ENCODE measurements around the gene SLC12A1. TPM values are rescaled to one million over a fixed set of nuclear protein-coding genes. Genes with fewer than 3 reads are reported as not detected.

Gene SLC12A1
- total RNA-seq, 4 donors from 2014 or later, result not detected

- Histone ChIP-seq H3K4me3 (peak overlapping the region in 3 of 4 donors; percentile 41 to 74 (median 71)), H3K36me3 (no peaks in the 10 kb centered on the region)
- TF ChIP-seq POLR2AphosphoS5 (IDR thresholded peaks at IDR 0.05) (no peak), EP300 (IDR thresholded peaks at IDR 0.05; ENCODE audit: low read depth) (no peak), POLR2A (IDR thresholded peaks at IDR 0.05) (no peak), CTCF (IDR thresholded peaks at IDR 0.05) (no peak)
These were observed 27.5 kb upstream of the SLC12A1 start for GRCh38 chr15:48178648-48178931.

GRCh38 chr15:48182749-48183148, 23.4 kb upstream of the SLC12A1 start:
- no peak overlapping the region for H3K27ac ChIP-seq
- no peaks in the 10 kb centered on the region for H3K9me3 ChIP-seq
- H3K36me3 ChIP-seq, result no peaks in the 10 kb centered on the region
- peaks cover 0 to 8% (median 0%) of the 10 kb centered on the region in 4 donors for H3K4me1 ChIP-seq
- TF ChIP-seq EP300 (IDR thresholded peaks at IDR 0.05; ENCODE audit: low read depth), result no peak
- no peak for TF ChIP-seq POLR2A (IDR thresholded peaks at IDR 0.05)
- TF ChIP-seq CTCF (IDR thresholded peaks at IDR 0.05), result no peak
- TF ChIP-seq POLR2AphosphoS5 (IDR thresholded peaks at IDR 0.05), result no peak
- in situ Hi-C loops (cut with MboI; ENCODE audit: low pct_ligation_motif_present in 1 of 4, low pct_unique_long_range_greater_than_20kb in 1 of 4, low sequenced_read_pairs in 3 of 4), result no loop called here
- no peaks in the 10 kb centered on the region for H3K27me3 ChIP-seq
- 54 to 70% methylated on average over 1 to 2 of the region's 2 CpGs for WGBS, 2 donors (ENCODE audit: low coverage in 1 of 2)
- DNase-seq, result no peak
- H3K4me3 ChIP-seq, result no peak overlapping the region
- intact Hi-C loops (cut with DNase I; ENCODE audit: low total_unique reads), result no loop called here

More at GRCh38 chr15:48178648-48178931, 27.5 kb upstream of the SLC12A1 start:
- peak overlapping the region in 1 of 4 donors; percentile 86 for H3K27ac ChIP-seq
- DNase-seq, result no peak
- peaks cover 0 to 11% (median 6%) of the 10 kb centered on the region in 4 donors for H3K4me1 ChIP-seq
- H3K9me3 ChIP-seq, result no peaks in the 10 kb centered on the region
- intact Hi-C loops (cut with DNase I; ENCODE audit: low total_unique reads), result no loop called here
- no peaks in the 10 kb centered on the region for H3K27me3 ChIP-seq
- 89% methylated on average over 1 of the region's 1 CpG; no CpG with 5 or more reads in 1 of the 2 donors for WGBS, 2 donors (ENCODE audit: low coverage in 1 of 2)
- in situ Hi-C loops (cut with MboI; ENCODE audit: low pct_ligation_motif_present in 1 of 4, low pct_unique_long_range_greater_than_20kb in 1 of 4, low sequenced_read_pairs in 3 of 4), result no loop called here

- DNase-seq, result no peak
- Histone ChIP-seq H3K4me3 (no peak overlapping the region), H3K27me3 (peaks cover 4% of the 10 kb centered on the region), H3K4me1 (peaks cover 0 to 6% (median 0%) of the 10 kb centered on the region in 4 donors), H3K27ac (no peak overlapping the region), H3K36me3 (no peaks in the 10 kb centered on the region), H3K9me3 (no peaks in the 10 kb centered on the region)
- no peak for TF ChIP-seq EP300 (IDR thresholded peaks at IDR 0.05; ENCODE audit: low read depth)
- no peak for TF ChIP-seq CTCF (IDR thresholded peaks at IDR 0.05)
- TF ChIP-seq POLR2AphosphoS5 (IDR thresholded peaks at IDR 0.05), result no peak
- no peak for TF ChIP-seq POLR2A (IDR thresholded peaks at IDR 0.05)
- in situ Hi-C loops (cut with MboI; ENCODE audit: low pct_ligation_motif_present in 1 of 4, low pct_unique_long_range_greater_than_20kb in 1 of 4, low sequenced_read_pairs in 3 of 4) (no loop called here), intact Hi-C loops (cut with DNase I; ENCODE audit: low total_unique reads) (no loop called here)
- WGBS, 2 donors (ENCODE audit: low coverage in 1 of 2), result 76% methylated on average over 3 of the region's 3 CpGs
These were observed 20.6 kb upstream of the SLC12A1 start for GRCh38 chr15:48185529-48185928.

GRCh38 chr15:48186271-48186670, 19.8 kb upstream of the SLC12A1 start:
- Histone ChIP-seq H3K4me1 (peaks cover 0 to 9% (median 0%) of the 10 kb centered on the region in 4 donors), H3K36me3 (no peaks in the 10 kb centered on the region), H3K9me3 (no peaks in the 10 kb centered on the region), H3K4me3 (no peak overlapping the region), H3K27me3 (peaks cover 4% of the 10 kb centered on the region), H3K27ac (no peak overlapping the region)
- DNase-seq, result no peak
- intact Hi-C loops (cut with DNase I; ENCODE audit: low total_unique reads) (no loop called here), in situ Hi-C loops (cut with MboI; ENCODE audit: low pct_ligation_motif_present in 1 of 4, low pct_unique_long_range_greater_than_20kb in 1 of 4, low sequenced_read_pairs in 3 of 4) (no loop called here)
- WGBS, 2 donors (ENCODE audit: low coverage in 1 of 2), result 89% methylated on average over 3 of the region's 3 CpGs
- TF ChIP-seq POLR2A (IDR thresholded peaks at IDR 0.05), result no peak
- no peak for TF ChIP-seq CTCF (IDR thresholded peaks at IDR 0.05)
- TF ChIP-seq EP300 (IDR thresholded peaks at IDR 0.05; ENCODE audit: low read depth), result no peak
- TF ChIP-seq POLR2AphosphoS5 (IDR thresholded peaks at IDR 0.05), result no peak

All from transverse colon (tissue), 4 donors.